DMS79 (cell line): Measurements from ENCODE around the gene RANBP3.

Experiments used
- DNase-seq: peaks from one replicate; lab custom pipeline; 2025; lab: John Stamatoyannopoulos, UW

The RANBP3 gene

GRCh38 chr19:5950741-5951140 is 27.2 kb downstream of the RANBP3 start:
- no peak for DNase-seq

GRCh38 chr19:5949792-5950305 is 28.1 kb downstream of the RANBP3 start:
- DNase-seq = peak; percentile 86

- no peak for DNase-seq
These were observed 29.0 kb downstream of the RANBP3 start for GRCh38 chr19:5948752-5949564.

- no peak for DNase-seq
These were observed 30.5 kb downstream of the RANBP3 start for GRCh38 chr19:5947435-5947834.

- no peak for DNase-seq
These were observed 34.3 kb downstream of the RANBP3 start for GRCh38 chr19:5943623-5944022.

- no peak for DNase-seq
These were observed 34.9 kb downstream of the RANBP3 start for GRCh38 chr19:5943045-5943444.

- DNase-seq = no peak
These were observed 36.3 kb downstream of the RANBP3 start for GRCh38 chr19:5941673-5942072.

GRCh38 chr19:5940260-5941208 is 37.4 kb downstream of the RANBP3 start:
- no peak for DNase-seq

- no peak for DNase-seq
These were observed 40.4 kb downstream of the RANBP3 start for GRCh38 chr19:5937550-5937949.

GRCh38 chr19:5936292-5936592 is 41.7 kb downstream of the RANBP3 start:
- no peak for DNase-seq

- no peak for DNase-seq
These were observed 42.3 kb downstream of the RANBP3 start for GRCh38 chr19:5935473-5936291.

GRCh38 chr19:5934774-5935472 is 43.0 kb downstream of the RANBP3 start:
- DNase-seq = no peak

- DNase-seq = no peak
These were observed 43.9 kb downstream of the RANBP3 start for GRCh38 chr19:5934069-5934401.

- DNase-seq = no peak
These were observed 44.4 kb downstream of the RANBP3 start for GRCh38 chr19:5933391-5934068.

- no peak for DNase-seq
These were observed 45.2 kb downstream of the RANBP3 start for GRCh38 chr19:5932609-5933262.

- no peak for DNase-seq
These were observed 45.8 kb downstream of the RANBP3 start for GRCh38 chr19:5932146-5932545.

- no peak for DNase-seq
These were observed 46.7 kb downstream of the RANBP3 start for GRCh38 chr19:5931251-5931650.

- no peak for DNase-seq
These were observed 48.3 kb downstream of the RANBP3 start for GRCh38 chr19:5929625-5930024.

GRCh38 chr19:5929179-5929578 is 48.8 kb downstream of the RANBP3 start:
- no peak for DNase-seq

GRCh38 chr19:5927441-5927821 is 50.5 kb downstream of the RANBP3 start:
- DNase-seq = no peak
